HG03045 (cell line): ENCODE data around the gene SIAH3.
"Not testable (repeated sequence)": the region's sequence is repeated elsewhere in the genome, so short reads cannot be mapped to it uniquely, and the experiment has no call there.

Experiments
- ATAC-seq: cut with Tn5 transposase; IDR thresholded peaks from one replicate; pipeline ENCODE4 v1.9.1; 2021; ENCODE audit warnings: mild to moderate bottlenecking, moderate library complexity; ENCODE audit not compliant: unreplicated experiment

Gene SIAH3

GRCh38 chr13:45784755-45785675 is 66.5 kb downstream of the SIAH3 start:
- no peak for ATAC-seq

- ATAC-seq, result no peak
Measured at GRCh38 chr13:45783346-45784043, 68.1 kb downstream of the SIAH3 start.

- no peak for ATAC-seq
Measured at GRCh38 chr13:45782327-45783045, 69.1 kb downstream of the SIAH3 start.

- no peak for ATAC-seq
Measured at GRCh38 chr13:45781553-45782326, 69.8 kb downstream of the SIAH3 start.

- ATAC-seq, result no peak
Measured at GRCh38 chr13:45779901-45780300, 71.7 kb downstream of the SIAH3 start.

- ATAC-seq, result no peak
Measured at GRCh38 chr13:45778882-45779281, 72.7 kb downstream of the SIAH3 start.

GRCh38 chr13:45776748-45777147 is 74.8 kb downstream of the SIAH3 start:
- ATAC-seq, result no peak

- ATAC-seq, result no peak
Measured at GRCh38 chr13:45775401-45775963, 76.1 kb downstream of the SIAH3 start.

- no peak for ATAC-seq
Measured at GRCh38 chr13:45773944-45774343, 77.6 kb downstream of the SIAH3 start.

GRCh38 chr13:45773236-45773635 is 78.3 kb downstream of the SIAH3 start:
- no peak for ATAC-seq

GRCh38 chr13:45770886-45771285 is 80.7 kb downstream of the SIAH3 start:
- ATAC-seq, result no peak

GRCh38 chr13:45768656-45769479 is 82.7 kb downstream of the SIAH3 start:
- ATAC-seq, result no peak

- no peak for ATAC-seq
Measured at GRCh38 chr13:45765464-45765863, 86.1 kb downstream of the SIAH3 start.

- no peak for ATAC-seq
Measured at GRCh38 chr13:45763419-45763818, 88.1 kb downstream of the SIAH3 start.

- ATAC-seq, result not testable (repeated sequence)
Measured at GRCh38 chr13:45757589-45757988, 94.0 kb downstream of the SIAH3 start.

- ATAC-seq, result not testable (repeated sequence)
Measured at GRCh38 chr13:45756498-45756897, 95.1 kb downstream of the SIAH3 start.

GRCh38 chr13:45752510-45752909 is 99.0 kb downstream of the SIAH3 start:
- ATAC-seq, result no peak

- no peak for ATAC-seq
Measured at GRCh38 chr13:45751885-45752284, 99.7 kb downstream of the SIAH3 start.

- ATAC-seq, result no peak
Measured at GRCh38 chr13:45750566-45750965, 101.0 kb downstream of the SIAH3 start.
